CD4-positive, alpha-beta T cell (primary cell): ENCODE measurements around the gene TIGD4. TPM values are rescaled to one million over a fixed set of nuclear protein-coding genes. Genes with fewer than 3 reads are reported as not detected.
A peak's percentile ranks its signal among the peaks of the same experiment; 100 is the strongest.

Experiments used
- ATAC-seq: fragments of 200-7000 bp; cut with Tn5 transposase; one replicate; pipeline ENCODE4 v1.10.0; 2022; ENCODE audit warnings: mild to moderate bottlenecking; ENCODE audit not compliant: poor library complexity
- CTCF ChIA-PET: fragments of 350-600 bp; sonication (Branson Sonifier 250); formaldehyde crosslinking; loops from one replicate; lab custom pipeline; 2021; ENCODE audit warnings: antibody characterized with exemption, inconsistent platforms; lab: Charles Lee
- POLR2A ChIA-PET: fragments of 350-600 bp; sonication (Branson Sonifier 250); formaldehyde crosslinking; loops from one replicate; lab custom pipeline; 2021; ENCODE audit warnings: antibody characterized with exemption, inconsistent platforms; lab: Charles Lee
- DNase-seq, 14 experiments: peaks; one replicate each; pipeline ENCODE4 v3.0.0-alpha.2; 2013 to 2020; ENCODE audit warnings: mixed read lengths in 2 of 14
- H3K27ac ChIP-seq, 2 donors: one replicate each; pipeline versions ENCODE4 v1.5.1 to v1.7.0; 2013; ENCODE audit warnings: low read length in 2 of 2, low read depth in 1 of 2, mild to moderate bottlenecking in 1 of 2
- H3K27me3 ChIP-seq, 2 experiments: 1 replicate in 1 of 2; 2 replicates in 1 of 2; pipeline versions ENCODE4 v1.6.1 to v1.7.0; 2013; ENCODE audit warnings: low read length in 2 of 2, control low read depth in 1 of 2, mild to moderate bottlenecking in 1 of 2, moderate library complexity in 1 of 2; ENCODE audit not compliant: insufficient read depth in 2 of 2, control insufficient read depth in 1 of 2
- H3K36me3 ChIP-seq: one replicate; pipeline ENCODE4 v1.6.1; 2013; ENCODE audit warnings: low read length, control low read depth; ENCODE audit not compliant: insufficient read depth
- H3K4me1 ChIP-seq: one replicate; pipeline ENCODE4 v1.6.1; 2013; ENCODE audit warnings: low read length, control low read depth; ENCODE audit not compliant: insufficient read depth
- H3K4me3 ChIP-seq: one replicate; pipeline ENCODE4 v1.5.1; 2013; ENCODE audit warnings: mild to moderate bottlenecking, low read length, moderate library complexity
- H3K9me3 ChIP-seq, 2 experiments: 1 replicate in 1 of 2; 2 replicates in 1 of 2; pipeline versions ENCODE4 v1.6.1 to v1.7.0; 2013; ENCODE audit warnings: low read length in 2 of 2, mild to moderate bottlenecking in 2 of 2, control low read depth in 1 of 2, moderate library complexity in 1 of 2; ENCODE audit not compliant: control insufficient read depth in 1 of 2, insufficient read depth in 1 of 2
- H3K27ac Mint-ChIP-seq: one replicate; pipeline ENCODE4 v1.8.0; 2020; ENCODE audit warnings: mixed read lengths
- H3K27me3 Mint-ChIP-seq: one replicate; pipeline ENCODE4 v1.8.0; 2021; ENCODE audit warnings: mixed read lengths
- H3K36me3 Mint-ChIP-seq: one replicate; pipeline ENCODE4 v1.8.0; 2021; ENCODE audit warnings: low read depth, mixed read lengths
- H3K4me1 Mint-ChIP-seq: one replicate; pipeline ENCODE4 v1.8.0; 2021; ENCODE audit warnings: low read depth, mixed read lengths
- H3K4me3 Mint-ChIP-seq: one replicate; pipeline ENCODE4 v1.8.0; 2020; ENCODE audit warnings: mild to moderate bottlenecking, mixed read lengths
- H3K9me3 Mint-ChIP-seq: one replicate; pipeline ENCODE4 v1.8.0; 2020; ENCODE audit warnings: mixed read lengths
- CTCF ChIP-seq: fragments of 200-600 bp; IDR thresholded peaks from one replicate; pipeline ENCODE4 v1.8.0; 2022; ENCODE audit warnings: antibody characterized with exemption, mild to moderate bottlenecking
- intact Hi-C, 2 experiments: fragments of 100-400 bp; cut with DNase I in 1 of 2; cut with micrococcal nuclease in 1 of 2; formaldehyde crosslinking; loops; one replicate each; pipeline versions ENCODE4 v1.15.1 to v1.9.0; 2023 to 2025; cut with DNase I, micrococcal nuclease
- polyA plus RNA-seq, 2 donors: library from polyadenylated mRNA; unstranded; fragments of 120-200 nt; gene quantifications; one replicate each; pipeline ENCODE4 v1.2.1, GENCODE V29; 2013
- total RNA-seq, 174 experiments: library from RNA in 2 of 174; stranded (reverse) in 2 of 174; gene quantifications; one replicate each; pipeline ENCODE4 v1.2.3 and lab custom pipeline; 2021 to 2026

TIGD4 gene
- total RNA-seq (under 1 TPM in 1 of 2 experiments, not detected in 1; 0.22 TPM), total RNA-seq (lab: John Stamatoyannopoulos, UW) (0 to 1.6 (median 0.47) reads per million in 172 experiments)
- polyA plus RNA-seq (2013, experiment 1 of 2) = 0.20 TPM
- 0.22 TPM for polyA plus RNA-seq (2013, experiment 2 of 2)

DNA sequence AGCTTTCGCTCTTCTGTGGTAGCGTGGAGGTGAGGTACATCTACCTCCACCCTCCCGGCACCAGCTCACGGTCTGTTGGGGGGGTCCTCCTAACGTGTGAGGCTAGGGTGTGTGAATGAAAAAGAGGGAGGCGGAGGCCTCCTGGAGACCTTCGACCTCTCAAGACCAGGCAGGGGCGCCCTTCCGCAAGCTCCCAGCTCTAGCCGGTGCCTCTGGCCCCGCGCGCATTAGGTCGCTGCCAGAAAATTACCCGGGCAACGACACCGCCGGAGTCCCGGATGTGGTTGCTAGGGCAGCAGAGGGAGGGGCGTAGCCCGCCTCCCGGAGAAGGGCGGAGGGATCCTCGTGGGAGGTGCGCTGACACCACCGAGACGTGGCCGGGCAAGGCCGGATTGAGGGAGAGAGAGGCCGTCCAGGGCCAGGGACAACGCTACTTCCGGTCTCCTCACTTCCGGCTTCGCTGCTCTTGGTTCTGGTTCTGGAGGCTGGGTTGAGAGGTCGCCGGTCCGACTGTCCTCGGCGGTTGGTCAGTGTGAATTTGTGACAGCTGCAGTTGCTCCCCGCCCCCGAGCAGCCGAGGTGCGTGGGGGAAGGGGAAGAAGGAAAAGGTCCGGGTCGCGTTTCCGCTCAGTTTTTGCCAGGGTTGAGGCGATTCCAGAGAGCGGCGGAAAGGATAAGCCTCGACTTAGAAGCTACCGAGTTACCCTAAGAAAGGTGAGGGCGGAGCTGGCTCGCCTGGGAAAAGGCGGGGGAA is at the start of gene TIGD4, which contains the start of gene ARFIP1:
Gene TIGD4, minus strand, starts transcription at position 218 of the 754 bp plus-strand sequence. CDS start 8,726 bp downstream, outside the sequence.
Gene ARFIP1, plus strand, starts transcription at position 442 of the 754 bp plus-strand sequence. CDS start 49,680 bp downstream, outside the sequence.
- H3K4me1 Mint-ChIP-seq = peaks cover 50% of the 10 kb centered on the region
- no peak for TF ChIP-seq CTCF
- peak within 1 kb of the TSS; percentile 75 to 79 for H3K27ac ChIP-seq

DNA sequence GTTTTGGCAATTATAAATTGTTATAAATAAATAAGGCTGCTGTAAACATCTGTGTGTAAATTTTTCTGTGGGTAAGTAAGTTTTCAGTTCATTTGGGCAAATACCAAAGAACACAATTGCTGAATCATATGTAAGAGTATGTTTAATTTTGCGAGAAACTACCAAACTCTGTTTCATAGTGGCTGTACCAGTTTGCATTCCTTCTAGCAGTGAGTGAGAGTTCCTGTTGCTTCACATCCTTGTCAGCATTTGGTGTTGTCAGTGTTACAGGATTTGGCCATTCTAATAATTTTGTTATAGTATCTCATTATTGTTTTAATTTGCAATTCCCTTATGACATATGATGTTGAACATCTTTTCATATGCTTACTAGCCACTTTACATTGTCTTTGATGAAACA is 48.6 kb upstream of the TIGD4 start:
- no peak for ATAC-seq
- peaks cover 28% of the 10 kb centered on the region for H3K9me3 Mint-ChIP-seq

More for the DNA sequence above, at the start of gene TIGD4, which contains the start of gene ARFIP1:
- peak within 1 kb of the TSS; percentile 72 for H3K4me3 ChIP-seq
- POLR2A ChIA-PET = interaction anchor here (0.7 to 3.1 kb wide), 14 partner anchors 9 to 1764 kb away, joined by 3 to 17 read pairs (median 5); partner anchors contain the start of genes FBXW7, LRBA and TMEM154
- Mint-ChIP-seq H3K27ac (peak within 1 kb of the TSS; percentile 95), H3K9me3 (no peaks in the 10 kb centered on the region), H3K36me3 (peaks cover 13% of the 10 kb centered on the region), H3K4me3 (peak within 1 kb of the TSS; percentile 90), H3K27me3 (peaks cover 11% of the 10 kb centered on the region)
- CTCF ChIA-PET = interaction anchor here (0.7 to 1.7 kb wide), 6 partner anchors 73 to 1680 kb away, joined by 3 to 6 read pairs (median 3); partner anchors contain the start of genes RPS3A and TMEM131L
- ATAC-seq (peak; percentile 84), DNase-seq (peak; percentile 84 to 96 (median 92))
- intact Hi-C loops = loop anchor here in 1 of 2 experiments (2.0 to 10.0 kb wide), 8 partner anchors 97 to 1765 kb away; partner anchors contain the start of genes FBXW7, FHIP1A, LRBA and RPS3A
- no peaks in the 10 kb centered on the region for H3K27me3 ChIP-seq
- H3K9me3 ChIP-seq = no peaks in the 10 kb centered on the region
- H3K36me3 ChIP-seq = no peaks in the 10 kb centered on the region
- peaks cover 21% of the 10 kb centered on the region for H3K4me1 ChIP-seq

More for the DNA sequence above, 48.6 kb upstream of the TIGD4 start:
- Mint-ChIP-seq H3K27me3 (no peaks in the 10 kb centered on the region), H3K4me3 (no peak overlapping the region), H3K27ac (no peak overlapping the region), H3K4me1 (no peaks in the 10 kb centered on the region), H3K36me3 (peaks cover 67% of the 10 kb centered on the region)
- Histone ChIP-seq H3K27ac (no peak overlapping the region), H3K4me3 (no peak overlapping the region), H3K27me3 (no peaks in the 10 kb centered on the region), H3K36me3 (peaks cover 3% of the 10 kb centered on the region), H3K4me1 (no peaks in the 10 kb centered on the region), H3K9me3 (peaks cover 0 to 5% of the 10 kb centered on the region in 2 experiments)
- intact Hi-C loops = no loop called here
- TF ChIP-seq CTCF = no peak
- POLR2A ChIA-PET = interaction anchor here (0.6 kb wide), 1 partner anchor 1525 kb away, joined by 3 read pairs; no protein-coding TSS in a partner anchor
- no peak for DNase-seq
- CTCF ChIA-PET = no interaction called here
